GM19467 (cell line): ENCODE measurements around the gene PEX5L.
"Not testable (repeated sequence)": the region's sequence is repeated elsewhere in the genome, so short reads cannot be mapped to it uniquely, and the experiment has no call there.

Experiments used
- ATAC-seq: cut with Tn5 transposase; IDR thresholded peaks from one replicate; pipeline ENCODE4 v1.9.1; 2021; ENCODE audit warnings: mild to moderate bottlenecking, moderate library complexity; ENCODE audit not compliant: unreplicated experiment

Gene PEX5L

GRCh38 chr3:179796421-179796820 lies 240.3 kb downstream of the PEX5L start:
- no peak for ATAC-seq

DNA sequence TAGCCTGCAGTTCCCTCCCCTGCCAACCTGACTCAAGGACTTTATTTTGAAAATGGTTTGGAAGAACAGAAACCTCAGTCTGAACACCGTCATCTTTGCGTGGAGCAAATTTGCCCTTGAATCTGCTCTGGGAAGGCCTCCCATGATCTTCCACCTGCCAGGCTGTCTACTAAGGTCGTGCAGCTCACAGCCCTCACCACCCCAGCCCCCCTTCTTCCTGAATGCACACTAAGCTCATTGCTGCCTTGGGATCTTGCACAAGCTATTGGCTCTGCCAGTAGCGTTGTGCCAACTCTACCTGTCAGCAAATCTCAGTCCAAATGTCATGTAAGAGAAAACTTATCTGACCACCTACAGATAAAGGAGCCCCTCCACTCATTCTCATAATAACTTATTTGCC lies 242.4 kb downstream of the PEX5L start:
- ATAC-seq = no peak

DNA sequence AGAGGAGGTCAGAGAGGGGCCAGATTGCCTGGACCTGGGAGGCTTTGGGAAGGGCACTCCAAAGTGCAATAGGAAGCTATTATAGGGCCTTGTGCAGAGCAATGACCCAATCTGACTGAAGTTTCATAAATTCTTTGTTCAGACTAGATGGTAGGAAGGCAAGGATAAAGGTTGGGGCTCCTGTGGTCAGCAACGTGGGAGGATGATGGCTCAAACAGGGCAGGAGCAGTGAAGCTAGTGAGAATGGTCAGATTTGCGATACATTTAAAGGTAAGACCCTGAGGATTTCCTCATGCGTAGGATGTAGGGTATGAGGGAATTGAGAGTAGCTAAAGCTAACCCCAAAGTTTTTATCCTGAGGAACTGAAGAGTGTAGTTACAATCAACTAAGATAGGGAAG lies 244.9 kb downstream of the PEX5L start:
- ATAC-seq = no peak

- ATAC-seq = no peak
Measured at GRCh38 chr3:179788996-179789395, 247.7 kb downstream of the PEX5L start.

GRCh38 chr3:179782841-179783240 lies 253.9 kb downstream of the PEX5L start:
- ATAC-seq = not testable (repeated sequence)

- ATAC-seq = no peak
Measured at GRCh38 chr3:179775416-179776122, 261.2 kb downstream of the PEX5L start.

DNA sequence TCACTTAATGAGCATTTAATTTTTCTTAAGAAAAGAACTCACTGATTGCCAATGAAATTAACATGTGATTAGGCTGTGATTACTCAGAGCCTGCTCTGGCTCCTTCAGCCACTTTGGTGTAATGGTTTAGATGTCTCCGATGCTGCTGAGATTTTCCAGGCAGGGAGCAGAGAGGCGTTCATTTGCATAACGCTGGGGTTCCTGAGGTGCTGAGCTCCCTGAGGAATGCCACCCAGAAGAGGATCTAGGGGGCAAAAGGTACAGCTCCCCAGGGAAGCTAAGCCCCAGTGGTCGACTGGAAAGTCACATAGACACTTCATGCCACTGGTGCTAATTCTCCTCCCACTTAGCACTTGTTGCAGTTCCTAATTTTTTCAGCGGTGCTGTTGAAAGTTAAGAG lies 264.4 kb downstream of the PEX5L start:
- no peak for ATAC-seq

GRCh38 chr3:179771797-179772196 lies 264.9 kb downstream of the PEX5L start:
- no peak for ATAC-seq

GRCh38 chr3:179769411-179770247 lies 267.1 kb downstream of the PEX5L start:
- no peak for ATAC-seq

DNA sequence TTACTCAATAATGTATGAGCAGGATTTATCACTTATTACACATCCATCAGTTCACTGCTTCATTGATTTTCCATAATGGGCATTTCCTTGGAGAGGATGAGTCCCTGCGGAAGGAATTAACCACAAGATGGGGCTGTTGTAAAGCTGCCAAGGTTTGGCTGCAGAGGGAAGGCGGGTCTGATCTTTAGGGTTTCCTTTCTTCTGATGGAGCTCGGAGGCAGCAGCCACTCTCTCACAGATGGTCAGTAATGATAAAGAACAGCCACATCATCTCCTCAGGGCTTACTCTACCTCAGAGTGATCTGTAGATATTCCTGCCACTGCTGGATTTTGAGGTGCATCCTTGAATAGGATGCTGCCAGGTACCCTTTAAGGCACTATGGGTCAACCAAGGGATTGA lies 268.7 kb downstream of the PEX5L start:
- ATAC-seq = no peak

DNA sequence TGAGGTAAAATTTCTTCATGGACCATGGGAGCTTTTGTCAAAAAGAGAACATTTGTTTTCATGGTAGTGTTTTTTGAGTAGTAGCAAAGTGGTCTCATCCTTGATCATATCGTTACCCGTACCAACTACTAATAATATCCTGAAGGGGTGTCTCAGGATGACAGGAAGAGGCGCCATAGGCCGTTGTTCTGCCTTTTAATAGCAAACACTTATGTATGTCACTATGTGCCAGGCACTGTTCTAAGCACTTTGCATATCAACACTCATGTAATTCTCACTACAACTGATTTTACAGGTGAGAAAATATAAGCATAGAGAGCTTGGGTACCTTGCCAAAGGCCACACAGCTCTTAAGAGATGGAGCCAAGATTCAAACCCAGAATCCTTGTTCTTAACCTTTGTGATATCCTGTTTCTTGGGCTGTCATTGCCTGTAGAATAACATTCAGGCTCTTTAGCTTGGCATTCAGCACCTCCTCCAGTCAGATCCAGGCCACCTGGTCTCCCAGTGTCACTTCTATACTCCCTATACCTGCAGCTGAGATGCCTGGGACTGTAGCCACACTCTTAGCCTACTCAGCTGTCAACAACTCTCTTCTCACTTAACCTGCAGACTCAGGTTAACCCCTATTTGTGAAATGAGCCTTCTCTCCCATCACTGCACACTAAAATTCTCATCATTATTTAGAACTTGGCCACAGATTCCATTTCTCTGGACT lies 270.2 kb downstream of the PEX5L start:
- ATAC-seq = no peak

- ATAC-seq = no peak
Measured at GRCh38 chr3:179765396-179765795, 271.3 kb downstream of the PEX5L start.

- ATAC-seq = no peak
Measured at GRCh38 chr3:179760944-179761343, 275.8 kb downstream of the PEX5L start.

DNA sequence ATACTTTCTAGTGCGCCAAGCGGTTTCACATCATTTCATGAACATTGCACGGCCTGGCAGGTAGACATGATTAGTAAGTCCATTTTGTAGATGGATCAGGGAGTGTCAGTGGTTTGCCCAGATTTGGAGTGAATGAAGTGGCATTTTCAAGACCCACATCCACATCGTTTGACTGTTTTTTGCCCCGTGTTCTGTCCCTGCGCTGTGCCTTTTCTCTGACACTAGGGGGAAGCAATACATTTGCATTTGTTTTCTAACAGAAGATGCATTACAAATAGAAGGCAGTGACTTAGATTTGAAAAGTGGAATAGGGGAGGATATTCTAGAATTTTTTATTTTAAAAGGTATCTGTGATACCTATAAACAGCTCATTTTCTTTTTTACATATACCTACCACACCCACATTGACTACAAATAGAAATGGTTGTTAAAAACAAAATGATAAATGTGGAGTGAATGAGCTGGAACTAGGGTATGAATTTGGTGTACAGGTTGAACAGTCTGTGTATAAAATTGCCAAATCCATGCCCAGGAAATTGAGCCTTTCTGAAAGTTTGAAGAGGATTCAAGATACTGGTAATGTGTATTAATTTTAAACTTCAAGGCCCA lies 285.9 kb downstream of the PEX5L start:
- no peak for ATAC-seq

DNA sequence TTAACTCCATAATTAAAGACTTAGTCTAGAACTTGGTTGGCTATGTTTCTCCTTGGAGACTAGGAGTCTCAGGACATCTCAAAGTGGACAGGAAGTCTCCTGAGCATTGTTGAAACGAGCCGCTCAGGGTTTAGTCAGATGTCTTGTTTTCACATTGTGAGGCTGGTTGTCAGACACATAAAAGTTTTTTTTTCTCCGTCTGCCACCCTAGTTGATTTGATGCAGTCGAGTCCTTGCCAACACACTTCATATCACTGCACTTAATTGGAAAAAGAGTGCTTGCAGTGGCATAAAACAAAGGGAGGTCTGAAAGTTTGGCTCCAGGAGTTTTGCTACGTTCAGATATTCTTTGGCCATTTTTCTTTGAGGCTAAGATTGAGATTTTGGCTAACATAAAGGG lies 291.0 kb downstream of the PEX5L start:
- no peak for ATAC-seq

- ATAC-seq = no peak
Measured at GRCh38 chr3:179745079-179745478, 291.7 kb downstream of the PEX5L start.
